ENCODE data around the gene MAGI2. TPM values are rescaled to one million over a fixed set of nuclear protein-coding genes. Genes with fewer than 3 reads are reported as not detected.

MAGI2 gene
- total RNA-seq, 1 donor from 2014 or later, result 5.4 TPM

- no peaks in the 10 kb centered on the region for H3K4me1 Mint-ChIP-seq (ENCODE audit: low read depth, unreplicated experiment)
- H3K27ac ChIP-seq (ENCODE audit: low read depth, low read length), result no peak overlapping the region
Observed at GRCh38 chr7:78055599-78055998, 1397.9 kb downstream of the MAGI2 start.

GRCh38 chr7:78055001-78055573 is 1398.4 kb downstream of the MAGI2 start:
- H3K27ac Mint-ChIP-seq (ENCODE audit: unreplicated experiment), result no peak overlapping the region
- no peaks in the 10 kb centered on the region for H3K9me3 Mint-ChIP-seq (ENCODE audit: unreplicated experiment)
- FAIRE-seq (no peak), DNase-seq (ENCODE audit: low read depth) (no peak)
- H3K27me3 Mint-ChIP-seq (ENCODE audit: low read depth, unreplicated experiment), result peaks cover 3% of the 10 kb centered on the region
- no peak overlapping the region for H3K4me3 Mint-ChIP-seq (ENCODE audit: unreplicated experiment)
- H3K4me1 Mint-ChIP-seq (ENCODE audit: low read depth, unreplicated experiment), result no peaks in the 10 kb centered on the region
- no peaks in the 10 kb centered on the region for H3K36me3 Mint-ChIP-seq (ENCODE audit: low read depth, unreplicated experiment)
- no peaks in the 10 kb centered on the region for H4K20me1 ChIP-seq (ENCODE audit: insufficient read depth, low read length)
- no peak overlapping the region for H3K4me2 ChIP-seq (ENCODE audit: low read length)
- no peaks in the 10 kb centered on the region for H3K4me1 ChIP-seq (ENCODE audit: insufficient read depth, low read length)
- no peak overlapping the region for H3K9ac ChIP-seq (ENCODE audit: low read length)
- no peak overlapping the region for H3K4me3 ChIP-seq (ENCODE audit: insufficient read depth, low read depth, low read length)
- H3K27ac ChIP-seq (ENCODE audit: low read depth, low read length), result no peak overlapping the region
- no peak overlapping the region for H2AFZ ChIP-seq (ENCODE audit: low read depth, low read length)
- peaks cover 3% of the 10 kb centered on the region for H3K27me3 ChIP-seq (ENCODE audit: insufficient read depth, low read length)
- TF ChIP-seq CTCF (IDR thresholded peaks at IDR 0.05; ENCODE audit: insufficient read depth, low read depth, low read length), result no peak
- TF ChIP-seq EZH2 (IDR thresholded peaks at IDR 0.05; ENCODE audit: insufficient read depth, low read length), result no peak
- no peaks in the 10 kb centered on the region for H3K36me3 ChIP-seq (ENCODE audit: insufficient read depth, low read length)
- no peaks in the 10 kb centered on the region for H3K9me3 ChIP-seq (ENCODE audit: insufficient read depth, low read depth, low read length)
- H3K79me2 ChIP-seq (ENCODE audit: insufficient read depth, low read length), result no peaks in the 10 kb centered on the region

More at GRCh38 chr7:78055599-78055998, 1397.9 kb downstream of the MAGI2 start:
- no peak overlapping the region for H2AFZ ChIP-seq (ENCODE audit: low read depth, low read length)
- no peak overlapping the region for H3K4me2 ChIP-seq (ENCODE audit: low read length)
- no peak for TF ChIP-seq EZH2 (IDR thresholded peaks at IDR 0.05; ENCODE audit: insufficient read depth, low read length)
- no peak for TF ChIP-seq CTCF (IDR thresholded peaks at IDR 0.05; ENCODE audit: insufficient read depth, low read depth, low read length)
- no peaks in the 10 kb centered on the region for H3K9me3 Mint-ChIP-seq (ENCODE audit: unreplicated experiment)
- no peaks in the 10 kb centered on the region for H3K36me3 Mint-ChIP-seq (ENCODE audit: low read depth, unreplicated experiment)
- H3K4me1 ChIP-seq (ENCODE audit: insufficient read depth, low read length), result no peaks in the 10 kb centered on the region
- DNase-seq (ENCODE audit: low read depth), result no peak
- H4K20me1 ChIP-seq (ENCODE audit: insufficient read depth, low read length), result no peaks in the 10 kb centered on the region
- H3K9me3 ChIP-seq (ENCODE audit: insufficient read depth, low read depth, low read length), result no peaks in the 10 kb centered on the region
- peaks cover 3% of the 10 kb centered on the region for H3K27me3 Mint-ChIP-seq (ENCODE audit: low read depth, unreplicated experiment)
- H3K9ac ChIP-seq (ENCODE audit: low read length), result no peak overlapping the region
- FAIRE-seq, result no peak
- no peak overlapping the region for H3K4me3 ChIP-seq (ENCODE audit: insufficient read depth, low read depth, low read length)
- H3K27ac Mint-ChIP-seq (ENCODE audit: unreplicated experiment), result no peak overlapping the region
- H3K4me3 Mint-ChIP-seq (ENCODE audit: unreplicated experiment), result no peak overlapping the region
- H3K79me2 ChIP-seq (ENCODE audit: insufficient read depth, low read length), result no peaks in the 10 kb centered on the region
- H3K27me3 ChIP-seq (ENCODE audit: insufficient read depth, low read length), result peaks cover 3% of the 10 kb centered on the region
- no peaks in the 10 kb centered on the region for H3K36me3 ChIP-seq (ENCODE audit: insufficient read depth, low read length)

GRCh38 chr7:78052112-78052511 is 1401.4 kb downstream of the MAGI2 start:
- FAIRE-seq, result no peak
- Mint-ChIP-seq H3K27me3 (ENCODE audit: low read depth, unreplicated experiment) (peaks cover 4% of the 10 kb centered on the region), H3K36me3 (ENCODE audit: low read depth, unreplicated experiment) (no peaks in the 10 kb centered on the region), H3K9me3 (ENCODE audit: unreplicated experiment) (no peaks in the 10 kb centered on the region), H3K4me1 (ENCODE audit: low read depth, unreplicated experiment) (no peaks in the 10 kb centered on the region), H3K27ac (ENCODE audit: unreplicated experiment) (no peak overlapping the region), H3K4me3 (ENCODE audit: unreplicated experiment) (no peak overlapping the region)
- Histone ChIP-seq H4K20me1 (ENCODE audit: insufficient read depth, low read length) (no peaks in the 10 kb centered on the region), H3K9me3 (ENCODE audit: insufficient read depth, low read depth, low read length) (no peaks in the 10 kb centered on the region), H3K27me3 (ENCODE audit: insufficient read depth, low read length) (no peaks in the 10 kb centered on the region), H3K4me3 (ENCODE audit: insufficient read depth, low read depth, low read length) (no peak overlapping the region), H3K9ac (ENCODE audit: low read length) (no peak overlapping the region), H3K79me2 (ENCODE audit: insufficient read depth, low read length) (no peaks in the 10 kb centered on the region), H3K36me3 (ENCODE audit: insufficient read depth, low read length) (no peaks in the 10 kb centered on the region), H3K4me1 (ENCODE audit: insufficient read depth, low read length) (no peaks in the 10 kb centered on the region), H2AFZ (ENCODE audit: low read depth, low read length) (no peak overlapping the region), H3K4me2 (ENCODE audit: low read length) (no peak overlapping the region), H3K27ac (ENCODE audit: low read depth, low read length) (no peak overlapping the region)
- DNase-seq (ENCODE audit: low read depth), result no peak
- TF ChIP-seq CTCF (IDR thresholded peaks at IDR 0.05; ENCODE audit: insufficient read depth, low read depth, low read length), result no peak
- no peak for TF ChIP-seq EZH2 (IDR thresholded peaks at IDR 0.05; ENCODE audit: insufficient read depth, low read length)

All from astrocyte (in vitro differentiated cells and primary cell).